WTC11 (cell line): Measurements from ENCODE around the gene PLA2G4F. TPM values are rescaled to one million over a fixed set of nuclear protein-coding genes. Genes with fewer than 3 reads are reported as not detected.

Experiments
- ATAC-seq: fragments of 200-7000 bp; cut with Tn5 transposase; 2 replicates; pipeline ENCODE4 v1.10.0; 2021; ENCODE audit warnings: mild to moderate bottlenecking, moderate library complexity
- CTCF ChIA-PET: fragments of 300-600 bp; sonication (Branson Sonifier 250); formaldehyde crosslinking; loops from one replicate; lab custom pipeline; 2021; ENCODE audit warnings: antibody characterized with exemption; lab: Charles Lee
- POLR2A ChIA-PET: fragments of 350-600 bp; sonication (Branson Sonifier 250); formaldehyde crosslinking; loops from one replicate; lab custom pipeline; 2021; ENCODE audit warnings: antibody characterized with exemption; lab: Charles Lee
- DNase-seq: peaks from one replicate; pipeline ENCODE4 v3.0.0; 2021; ENCODE audit warnings: low spot score
- H3K27ac Mint-ChIP-seq: 2 replicates; pipeline ENCODE4 v1.8.0; 2021; ENCODE audit warnings: mixed read lengths
- H3K27me3 Mint-ChIP-seq: 2 replicates; pipeline ENCODE4 v1.8.0; 2021; ENCODE audit warnings: low read depth, mild to moderate bottlenecking, moderate library complexity, mixed read lengths
- H3K36me3 Mint-ChIP-seq: 2 replicates; pipeline ENCODE4 v1.8.0; 2021; ENCODE audit warnings: mixed read lengths
- H3K4me1 Mint-ChIP-seq: 2 replicates; pipeline ENCODE4 v1.8.0; 2022; ENCODE audit warnings: mixed read lengths
- H3K4me3 Mint-ChIP-seq: 2 replicates; pipeline ENCODE4 v1.8.0; 2021; ENCODE audit warnings: mild to moderate bottlenecking, moderate library complexity, mixed read lengths
- H3K9me3 Mint-ChIP-seq: 2 replicates; pipeline ENCODE4 v1.8.0; 2021; ENCODE audit warnings: mixed read lengths
- ATF1 ChIP-seq: sonication (generic); formaldehyde crosslinking; IDR thresholded peaks from 2 replicates; pipeline ENCODE4 v1.8.1; 2023; ENCODE audit warnings: mild to moderate bottlenecking, moderate library complexity, missing genetic modification reagents
- CBFB ChIP-seq: sonication (generic); formaldehyde crosslinking; IDR thresholded peaks from 2 replicates; pipeline ENCODE4 v1.8.1; 2022; ENCODE audit warnings: mild to moderate bottlenecking, low read depth, missing genetic modification reagents
- CREB1 ChIP-seq: sonication (generic); formaldehyde crosslinking; IDR thresholded peaks from 2 replicates; pipeline ENCODE4 v1.8.0; 2023; ENCODE audit warnings: mild to moderate bottlenecking, missing genetic modification reagents
- CREM ChIP-seq: sonication (generic); formaldehyde crosslinking; IDR thresholded peaks from 2 replicates; pipeline ENCODE4 v1.8.1; 2022; ENCODE audit warnings: mild to moderate bottlenecking, missing genetic modification reagents, moderate library complexity
- ELF4 ChIP-seq: sonication (generic); formaldehyde crosslinking; IDR thresholded peaks from 2 replicates; pipeline ENCODE4 v1.8.1; 2022; ENCODE audit warnings: low read depth, mild to moderate bottlenecking, moderate library complexity, missing genetic modification reagents
- EMX1 ChIP-seq: fragments of 250-450 bp; sonication (Bioruptor Pico); IDR thresholded peaks from 2 replicates; pipeline ENCODE4 v1.8.0; 2021; ENCODE audit warnings: mild to moderate bottlenecking
- ETV6 ChIP-seq: sonication (generic); formaldehyde crosslinking; IDR thresholded peaks from 2 replicates; pipeline ENCODE4 v1.8.1; 2022; ENCODE audit warnings: mild to moderate bottlenecking, missing genetic modification reagents
- FOXK1 ChIP-seq: sonication (generic); formaldehyde crosslinking; IDR thresholded peaks from 2 replicates; pipeline ENCODE4 v1.8.0; 2022; ENCODE audit warnings: mild to moderate bottlenecking, moderate library complexity, missing genetic modification reagents
- GTF2I ChIP-seq: fragments of 250-450 bp; sonication (Bioruptor Pico); conservative IDR thresholded peaks from 2 replicates; pipeline ENCODE4 v1.4.0; 2021; ENCODE audit warnings: mild to moderate bottlenecking
- JAZF1 ChIP-seq: fragments of 250-450 bp; sonication (Bioruptor Pico); IDR thresholded peaks from 2 replicates; pipeline ENCODE4 v1.9.0; 2021; ENCODE audit warnings: moderate library complexity, mild to moderate bottlenecking, inconsistent platforms
- NFATC4 ChIP-seq: fragments of 250-450 bp; sonication (Bioruptor Pico); IDR thresholded peaks from 2 replicates; pipeline ENCODE4 v1.9.0; 2021; ENCODE audit warnings: mild to moderate bottlenecking
- ZBTB21 ChIP-seq: sonication (generic); formaldehyde crosslinking; IDR thresholded peaks from 2 replicates; pipeline ENCODE4 v1.8.1; 2023; ENCODE audit warnings: mild to moderate bottlenecking, missing genetic modification reagents, borderline replicate concordance
- ZNF121 ChIP-seq: sonication (generic); formaldehyde crosslinking; IDR thresholded peaks from 2 replicates; pipeline ENCODE4 v1.8.0; 2023; ENCODE audit warnings: missing genetic modification reagents
- ZNF416 ChIP-seq: fragments of 250-450 bp; sonication (Bioruptor Pico); IDR thresholded peaks from 2 replicates; pipeline ENCODE4 v1.9.0; 2021; ENCODE audit warnings: mild to moderate bottlenecking, inconsistent platforms
- ZNF423 ChIP-seq: fragments of 250-450 bp; sonication (Bioruptor Pico); IDR thresholded peaks from 2 replicates; pipeline ENCODE4 v2.1.2; 2022; ENCODE audit warnings: mild to moderate bottlenecking, moderate library complexity
- total RNA-seq: library from RNA; stranded (reverse); gene quantifications from 3 replicates; pipeline ENCODE4 v1.2.3, GENCODE V29; 2021
- TF ChIP-seq, protein P1 (sequence below): fragments of 250-450 bp; sonication (Bioruptor Pico); IDR thresholded peaks from 2 replicates; pipeline ENCODE4 v1.9.0; 2021; ENCODE audit warnings: mild to moderate bottlenecking
- TF ChIP-seq, protein P2 (sequence below): fragments of 250-450 bp; sonication (Bioruptor Pico); conservative IDR thresholded peaks from 2 replicates; pipeline ENCODE4 v1.9.0; 2021; ENCODE audit warnings: mild to moderate bottlenecking
- TF ChIP-seq, protein P3 (sequence below): fragments of 250-450 bp; sonication (Bioruptor Pico); IDR thresholded peaks from 2 replicates; pipeline ENCODE4 v1.9.0; 2021; ENCODE audit warnings: moderate library complexity, mild to moderate bottlenecking, inconsistent platforms, borderline replicate concordance
- TF ChIP-seq, protein P4 (sequence below): sonication (generic); formaldehyde crosslinking; IDR thresholded peaks from 2 replicates; pipeline ENCODE4 v1.8.1; 2022; ENCODE audit warnings: missing genetic modification reagents, borderline replicate concordance
- TF ChIP-seq, protein P5 (sequence below): sonication (generic); formaldehyde crosslinking; IDR thresholded peaks from 2 replicates; pipeline ENCODE4 v1.8.0; 2023; ENCODE audit warnings: missing genetic modification reagents
- TF ChIP-seq, protein P6 (sequence below): sonication (generic); formaldehyde crosslinking; IDR thresholded peaks from 2 replicates; pipeline ENCODE4 v1.8.0; 2022; ENCODE audit warnings: mild to moderate bottlenecking, missing genetic modification reagents
- TF ChIP-seq, protein P7 (sequence below): sonication (generic); formaldehyde crosslinking; IDR thresholded peaks from 2 replicates; pipeline ENCODE4 v1.8.0; 2022; ENCODE audit warnings: missing genetic modification reagents

The PLA2G4F gene
- total RNA-seq, 1 experiment from 2014 or later = 0.11 TPM

DNA sequence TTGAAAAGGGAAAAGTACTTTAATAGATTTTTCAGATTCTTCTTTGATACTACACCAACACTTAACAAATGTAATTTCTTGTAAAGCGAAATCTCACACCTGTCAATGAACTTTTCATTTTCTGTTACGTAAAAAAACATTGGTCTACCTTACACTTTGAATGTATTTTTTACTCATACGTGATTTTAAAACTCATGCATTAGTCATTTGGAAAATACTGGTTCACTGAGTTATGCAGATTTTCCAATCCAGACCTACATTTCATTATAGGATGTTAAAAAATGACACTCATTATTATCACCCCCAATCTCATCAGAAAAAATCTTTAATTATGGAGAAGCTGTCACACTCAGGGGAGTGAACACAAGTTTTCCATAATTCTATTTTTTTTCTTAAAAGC is 36.9 kb upstream of the PLA2G4F start:
- H3K27ac Mint-ChIP-seq = no peak overlapping the region

DNA sequence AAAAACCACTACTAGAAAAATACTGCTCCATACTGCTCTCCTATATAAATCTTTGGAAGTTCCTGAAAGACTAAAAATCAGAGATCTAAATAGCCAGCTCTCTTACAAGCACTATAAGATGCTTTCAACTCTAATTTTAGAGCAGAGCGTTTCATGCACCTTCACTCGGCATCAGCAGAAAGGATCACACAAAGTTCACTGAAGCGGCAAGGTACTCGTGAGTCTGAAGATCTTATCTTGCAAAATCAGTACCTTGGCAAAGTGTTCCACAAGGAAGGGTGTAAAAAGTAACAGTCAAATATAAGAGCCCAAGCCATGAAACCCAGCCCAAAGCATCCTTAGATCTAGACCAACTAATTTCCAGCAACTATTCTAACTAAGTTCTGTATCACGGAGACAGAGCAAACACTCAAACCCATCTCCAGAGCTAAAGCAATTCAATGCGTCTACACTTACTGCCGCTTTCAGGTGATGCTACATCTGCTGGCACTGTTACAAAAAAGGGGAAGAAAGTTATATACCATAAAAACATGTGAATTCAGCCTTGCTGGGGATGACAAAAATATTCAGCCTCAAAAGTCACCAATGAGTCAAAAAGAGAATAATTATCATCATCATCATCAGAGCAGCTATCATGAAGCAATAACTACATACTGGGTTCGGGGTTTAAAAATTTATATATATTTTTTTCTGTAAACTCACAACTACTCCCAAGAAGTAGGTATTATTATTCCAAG is 35.3 kb upstream of the PLA2G4F start:
- DNase-seq = no peak
- CTCF ChIA-PET = no interaction called here
- Mint-ChIP-seq H3K36me3 (peaks cover 33% of the 10 kb centered on the region), H3K4me1 (no peaks in the 10 kb centered on the region), H3K4me3 (no peak overlapping the region), H3K27me3 (no peaks in the 10 kb centered on the region), H3K27ac (no peak overlapping the region), H3K9me3 (peaks cover 4% of the 10 kb centered on the region; the same call in 1 of the 2 replicates)
- TF ChIP-seq CREM (CRISPR knock-in tag) (no peak), FOXK1 (CRISPR knock-in tag) (no peak), ELF4 (CRISPR knock-in tag) (no peak), CREB1 (no peak), ZNF423 (no peak), ZBTB21 (CRISPR knock-in tag) (no peak), ZNF121 (CRISPR knock-in tag) (no peak), ZNF416 (CRISPR knock-in tag) (no peak), ETV6 (CRISPR knock-in tag) (no peak), GTF2I (CRISPR knock-in tag) (no peak)
- TF ChIP-seq, protein P1, sequence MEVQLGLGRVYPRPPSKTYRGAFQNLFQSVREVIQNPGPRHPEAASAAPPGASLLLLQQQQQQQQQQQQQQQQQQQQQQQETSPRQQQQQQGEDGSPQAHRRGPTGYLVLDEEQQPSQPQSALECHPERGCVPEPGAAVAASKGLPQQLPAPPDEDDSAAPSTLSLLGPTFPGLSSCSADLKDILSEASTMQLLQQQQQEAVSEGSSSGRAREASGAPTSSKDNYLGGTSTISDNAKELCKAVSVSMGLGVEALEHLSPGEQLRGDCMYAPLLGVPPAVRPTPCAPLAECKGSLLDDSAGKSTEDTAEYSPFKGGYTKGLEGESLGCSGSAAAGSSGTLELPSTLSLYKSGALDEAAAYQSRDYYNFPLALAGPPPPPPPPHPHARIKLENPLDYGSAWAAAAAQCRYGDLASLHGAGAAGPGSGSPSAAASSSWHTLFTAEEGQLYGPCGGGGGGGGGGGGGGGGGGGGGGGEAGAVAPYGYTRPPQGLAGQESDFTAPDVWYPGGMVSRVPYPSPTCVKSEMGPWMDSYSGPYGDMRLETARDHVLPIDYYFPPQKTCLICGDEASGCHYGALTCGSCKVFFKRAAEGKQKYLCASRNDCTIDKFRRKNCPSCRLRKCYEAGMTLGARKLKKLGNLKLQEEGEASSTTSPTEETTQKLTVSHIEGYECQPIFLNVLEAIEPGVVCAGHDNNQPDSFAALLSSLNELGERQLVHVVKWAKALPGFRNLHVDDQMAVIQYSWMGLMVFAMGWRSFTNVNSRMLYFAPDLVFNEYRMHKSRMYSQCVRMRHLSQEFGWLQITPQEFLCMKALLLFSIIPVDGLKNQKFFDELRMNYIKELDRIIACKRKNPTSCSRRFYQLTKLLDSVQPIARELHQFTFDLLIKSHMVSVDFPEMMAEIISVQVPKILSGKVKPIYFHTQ = no peak
- TF ChIP-seq, protein P2, sequence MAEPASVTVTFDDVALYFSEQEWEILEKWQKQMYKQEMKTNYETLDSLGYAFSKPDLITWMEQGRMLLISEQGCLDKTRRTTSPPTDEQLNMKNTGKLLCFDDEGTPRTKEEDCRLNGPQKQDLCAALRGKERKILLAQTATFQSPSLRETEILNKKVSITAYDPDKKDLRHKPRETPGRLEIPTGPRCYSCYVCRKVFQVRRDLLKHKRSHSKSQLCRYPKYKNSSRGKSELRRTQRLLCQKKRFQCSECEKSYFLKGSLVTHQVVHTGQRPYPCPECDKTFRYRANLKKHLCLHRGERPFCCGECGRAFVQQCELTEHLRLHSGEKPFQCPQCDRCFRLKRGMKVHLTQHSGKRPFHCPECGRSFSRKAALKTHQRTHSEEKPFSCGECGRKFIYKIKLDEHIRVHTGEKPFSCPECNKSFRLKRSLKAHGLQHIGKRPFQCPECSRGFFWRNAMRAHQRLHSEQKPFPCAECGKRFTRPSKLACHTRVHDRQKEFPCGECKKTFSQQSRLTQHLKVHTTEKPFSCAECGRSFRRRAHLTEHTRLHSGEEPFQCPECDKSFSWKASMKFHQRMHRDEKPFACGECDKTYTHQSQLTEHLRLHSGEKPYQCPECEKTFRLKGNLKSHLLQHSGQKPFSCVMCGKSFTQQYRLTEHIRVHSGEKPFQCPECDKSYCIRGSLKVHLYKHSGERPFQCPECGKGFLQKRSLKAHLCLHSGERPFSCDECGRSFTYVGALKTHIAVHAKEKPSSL (CRISPR knock-in tag) = no peak
- TF ChIP-seq, protein P3, sequence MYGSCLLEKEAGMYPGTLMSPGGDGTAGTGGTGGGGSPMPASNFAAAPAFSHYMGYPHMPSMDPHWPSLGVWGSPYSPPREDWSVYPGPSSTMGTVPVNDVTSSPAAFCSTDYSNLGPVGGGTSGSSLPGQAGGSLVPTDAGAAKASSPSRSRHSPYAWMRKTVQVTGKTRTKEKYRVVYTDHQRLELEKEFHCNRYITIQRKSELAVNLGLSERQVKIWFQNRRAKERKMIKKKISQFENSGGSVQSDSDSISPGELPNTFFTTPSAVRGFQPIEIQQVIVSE (CRISPR knock-in tag) = no peak
- TF ChIP-seq, protein P4, sequence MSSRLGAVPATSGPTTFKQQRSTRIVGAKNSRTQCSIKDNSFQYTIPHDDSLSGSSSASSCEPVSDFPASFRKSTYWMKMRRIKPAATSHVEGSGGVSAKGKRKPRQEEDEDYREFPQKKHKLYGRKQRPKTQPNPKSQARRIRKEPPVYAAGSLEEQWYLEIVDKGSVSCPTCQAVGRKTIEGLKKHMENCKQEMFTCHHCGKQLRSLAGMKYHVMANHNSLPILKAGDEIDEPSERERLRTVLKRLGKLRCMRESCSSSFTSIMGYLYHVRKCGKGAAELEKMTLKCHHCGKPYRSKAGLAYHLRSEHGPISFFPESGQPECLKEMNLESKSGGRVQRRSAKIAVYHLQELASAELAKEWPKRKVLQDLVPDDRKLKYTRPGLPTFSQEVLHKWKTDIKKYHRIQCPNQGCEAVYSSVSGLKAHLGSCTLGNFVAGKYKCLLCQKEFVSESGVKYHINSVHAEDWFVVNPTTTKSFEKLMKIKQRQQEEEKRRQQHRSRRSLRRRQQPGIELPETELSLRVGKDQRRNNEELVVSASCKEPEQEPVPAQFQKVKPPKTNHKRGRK (CRISPR knock-in tag) = no peak
- TF ChIP-seq, protein P5, sequence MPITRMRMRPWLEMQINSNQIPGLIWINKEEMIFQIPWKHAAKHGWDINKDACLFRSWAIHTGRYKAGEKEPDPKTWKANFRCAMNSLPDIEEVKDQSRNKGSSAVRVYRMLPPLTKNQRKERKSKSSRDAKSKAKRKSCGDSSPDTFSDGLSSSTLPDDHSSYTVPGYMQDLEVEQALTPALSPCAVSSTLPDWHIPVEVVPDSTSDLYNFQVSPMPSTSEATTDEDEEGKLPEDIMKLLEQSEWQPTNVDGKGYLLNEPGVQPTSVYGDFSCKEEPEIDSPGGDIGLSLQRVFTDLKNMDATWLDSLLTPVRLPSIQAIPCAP = no peak
- TF ChIP-seq, protein P6, sequence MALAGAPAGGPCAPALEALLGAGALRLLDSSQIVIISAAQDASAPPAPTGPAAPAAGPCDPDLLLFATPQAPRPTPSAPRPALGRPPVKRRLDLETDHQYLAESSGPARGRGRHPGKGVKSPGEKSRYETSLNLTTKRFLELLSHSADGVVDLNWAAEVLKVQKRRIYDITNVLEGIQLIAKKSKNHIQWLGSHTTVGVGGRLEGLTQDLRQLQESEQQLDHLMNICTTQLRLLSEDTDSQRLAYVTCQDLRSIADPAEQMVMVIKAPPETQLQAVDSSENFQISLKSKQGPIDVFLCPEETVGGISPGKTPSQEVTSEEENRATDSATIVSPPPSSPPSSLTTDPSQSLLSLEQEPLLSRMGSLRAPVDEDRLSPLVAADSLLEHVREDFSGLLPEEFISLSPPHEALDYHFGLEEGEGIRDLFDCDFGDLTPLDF (CRISPR knock-in tag) = no peak
- TF ChIP-seq, protein P7, sequence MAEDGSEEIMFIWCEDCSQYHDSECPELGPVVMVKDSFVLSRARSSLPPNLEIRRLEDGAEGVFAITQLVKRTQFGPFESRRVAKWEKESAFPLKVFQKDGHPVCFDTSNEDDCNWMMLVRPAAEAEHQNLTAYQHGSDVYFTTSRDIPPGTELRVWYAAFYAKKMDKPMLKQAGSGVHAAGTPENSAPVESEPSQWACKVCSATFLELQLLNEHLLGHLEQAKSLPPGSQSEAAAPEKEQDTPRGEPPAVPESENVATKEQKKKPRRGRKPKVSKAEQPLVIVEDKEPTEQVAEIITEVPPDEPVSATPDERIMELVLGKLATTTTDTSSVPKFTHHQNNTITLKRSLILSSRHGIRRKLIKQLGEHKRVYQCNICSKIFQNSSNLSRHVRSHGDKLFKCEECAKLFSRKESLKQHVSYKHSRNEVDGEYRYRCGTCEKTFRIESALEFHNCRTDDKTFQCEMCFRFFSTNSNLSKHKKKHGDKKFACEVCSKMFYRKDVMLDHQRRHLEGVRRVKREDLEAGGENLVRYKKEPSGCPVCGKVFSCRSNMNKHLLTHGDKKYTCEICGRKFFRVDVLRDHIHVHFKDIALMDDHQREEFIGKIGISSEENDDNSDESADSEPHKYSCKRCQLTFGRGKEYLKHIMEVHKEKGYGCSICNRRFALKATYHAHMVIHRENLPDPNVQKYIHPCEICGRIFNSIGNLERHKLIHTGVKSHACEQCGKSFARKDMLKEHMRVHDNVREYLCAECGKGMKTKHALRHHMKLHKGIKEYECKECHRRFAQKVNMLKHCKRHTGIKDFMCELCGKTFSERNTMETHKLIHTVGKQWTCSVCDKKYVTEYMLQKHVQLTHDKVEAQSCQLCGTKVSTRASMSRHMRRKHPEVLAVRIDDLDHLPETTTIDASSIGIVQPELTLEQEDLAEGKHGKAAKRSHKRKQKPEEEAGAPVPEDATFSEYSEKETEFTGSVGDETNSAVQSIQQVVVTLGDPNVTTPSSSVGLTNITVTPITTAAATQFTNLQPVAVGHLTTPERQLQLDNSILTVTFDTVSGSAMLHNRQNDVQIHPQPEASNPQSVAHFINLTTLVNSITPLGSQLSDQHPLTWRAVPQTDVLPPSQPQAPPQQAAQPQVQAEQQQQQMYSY (CRISPR knock-in tag) = no peak
- no peak for ATAC-seq
- POLR2A ChIA-PET = no interaction called here

More for the DNA sequence above, 36.9 kb upstream of the PLA2G4F start:
- CTCF ChIA-PET = interaction anchor here (1.6 kb wide), 1 partner anchor 56 kb away, joined by 5 read pairs; no protein-coding TSS in a partner anchor
- ATAC-seq = no peak
- H3K9me3 Mint-ChIP-seq = peaks cover 6% of the 10 kb centered on the region; the same call in 1 of the 2 replicates
- no peaks in the 10 kb centered on the region for H3K4me1 Mint-ChIP-seq
- TF ChIP-seq EMX1 (CRISPR knock-in tag) (no peak), ATF1 (no peak), NFATC4 (no peak), JAZF1 (CRISPR knock-in tag) (no peak), CBFB (CRISPR knock-in tag) (no peak)
- H3K4me3 Mint-ChIP-seq = no peak overlapping the region
- H3K27me3 Mint-ChIP-seq = no peaks in the 10 kb centered on the region
- H3K36me3 Mint-ChIP-seq = peaks cover 29% of the 10 kb centered on the region
- DNase-seq = no peak
- POLR2A ChIA-PET = no interaction called here
